HG02571 (cell line): ENCODE data around the gene CCDC51.
"Not testable (repeated sequence)": the region's sequence is repeated elsewhere in the genome, so short reads cannot be mapped to it uniquely, and the experiment has no call there.

ENCODE experiments used
- ATAC-seq: cut with Tn5 transposase; IDR thresholded peaks from one replicate; pipeline ENCODE4 v1.9.1; 2021; ENCODE audit warnings: mild to moderate bottlenecking, moderate library complexity; ENCODE audit not compliant: unreplicated experiment

CCDC51 gene, protein sequence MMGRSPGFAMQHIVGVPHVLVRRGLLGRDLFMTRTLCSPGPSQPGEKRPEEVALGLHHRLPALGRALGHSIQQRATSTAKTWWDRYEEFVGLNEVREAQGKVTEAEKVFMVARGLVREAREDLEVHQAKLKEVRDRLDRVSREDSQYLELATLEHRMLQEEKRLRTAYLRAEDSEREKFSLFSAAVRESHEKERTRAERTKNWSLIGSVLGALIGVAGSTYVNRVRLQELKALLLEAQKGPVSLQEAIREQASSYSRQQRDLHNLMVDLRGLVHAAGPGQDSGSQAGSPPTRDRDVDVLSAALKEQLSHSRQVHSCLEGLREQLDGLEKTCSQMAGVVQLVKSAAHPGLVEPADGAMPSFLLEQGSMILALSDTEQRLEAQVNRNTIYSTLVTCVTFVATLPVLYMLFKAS

DNA sequence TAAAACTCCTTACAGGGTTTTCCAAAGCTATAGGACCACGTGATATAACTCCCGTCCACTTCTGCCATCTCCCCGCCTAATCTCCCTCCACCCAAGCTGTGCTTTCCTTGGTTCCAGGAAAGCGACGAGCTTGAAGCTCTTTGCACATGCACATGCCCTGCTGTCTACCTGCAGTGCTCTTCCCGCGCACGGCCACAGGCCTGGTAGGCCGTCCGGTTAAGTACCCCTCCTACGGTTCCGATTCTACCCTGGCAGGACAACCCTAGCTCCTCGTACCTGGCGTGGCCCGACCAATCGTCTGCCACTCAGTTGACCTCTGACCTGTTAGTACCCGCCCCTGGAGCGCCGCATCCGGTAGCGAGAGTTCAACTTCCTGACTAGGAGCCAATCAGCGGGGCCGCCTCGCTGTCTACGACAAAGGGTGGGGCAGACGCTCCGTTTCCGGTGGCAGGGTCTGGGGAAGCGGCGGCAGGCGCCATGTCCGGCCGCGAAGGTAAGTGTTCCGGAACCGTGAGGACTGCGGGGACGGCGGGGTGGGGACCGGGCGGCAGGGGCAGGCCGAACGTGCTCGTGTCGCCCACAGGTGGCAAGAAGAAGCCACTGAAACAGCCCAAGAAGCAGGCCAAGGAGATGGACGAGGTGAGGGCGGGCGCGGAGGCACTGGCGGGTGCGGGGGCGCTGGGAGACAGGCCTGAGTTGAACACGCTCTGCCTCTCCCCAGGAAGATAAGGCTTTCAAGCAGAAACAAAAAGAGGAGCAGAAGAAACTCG lies at the start of gene CCDC51, which contains the start of gene TMA7:
Gene CCDC51 (minus strand): TSS at position 300 of the 770 bp plus-strand sequence. CDS start 4,991 bp downstream, outside the sequence.
Gene TMA7 (plus strand): TSS at position 438 of the 770 bp plus-strand sequence. CDS start 40 bp downstream, at position 478.
- ATAC-seq = peak; percentile 92

GRCh38 chr3:48486952-48487351 lies 47.0 kb upstream of the CCDC51 start:
- ATAC-seq = no peak

DNA sequence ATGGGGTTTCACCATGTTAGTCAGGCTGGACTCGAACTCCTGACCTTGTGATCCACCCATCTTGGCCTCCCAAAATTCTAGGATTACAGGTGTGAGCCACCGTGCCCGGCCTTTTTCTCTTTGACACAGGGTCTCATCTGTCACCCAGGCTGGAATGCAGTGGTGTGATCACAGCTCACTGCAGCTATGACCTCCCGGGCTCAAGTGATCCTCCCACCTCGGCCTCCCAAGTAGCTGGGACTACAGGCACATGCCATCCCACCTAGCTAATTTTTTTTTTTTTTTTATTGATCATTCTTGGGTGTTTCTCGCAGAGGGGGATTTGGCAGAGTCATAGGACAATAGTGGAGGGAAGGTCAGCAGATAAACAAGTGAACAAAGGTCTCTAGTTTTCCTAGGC lies 42.9 kb upstream of the CCDC51 start:
- ATAC-seq = not testable (repeated sequence)

DNA sequence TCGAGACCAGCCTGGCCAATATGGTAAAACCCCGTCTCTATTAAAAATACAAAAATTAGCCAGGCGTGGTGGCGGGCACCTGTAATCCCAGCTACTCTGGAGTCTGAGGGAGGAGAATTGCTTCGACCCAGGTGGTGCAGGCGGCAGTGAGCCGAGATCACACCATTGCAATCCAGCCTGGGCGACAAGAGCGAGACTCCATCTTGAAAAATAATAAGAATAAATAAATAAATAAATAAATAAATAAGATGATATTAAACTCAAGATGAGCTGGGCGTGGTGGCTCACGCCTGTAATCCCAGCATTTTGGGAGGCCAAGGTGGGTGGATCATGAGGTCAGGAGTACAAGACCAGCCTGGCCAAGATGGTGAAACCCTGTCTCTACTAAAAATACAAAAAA lies 41.0 kb upstream of the CCDC51 start:
- not testable (repeated sequence) for ATAC-seq

DNA sequence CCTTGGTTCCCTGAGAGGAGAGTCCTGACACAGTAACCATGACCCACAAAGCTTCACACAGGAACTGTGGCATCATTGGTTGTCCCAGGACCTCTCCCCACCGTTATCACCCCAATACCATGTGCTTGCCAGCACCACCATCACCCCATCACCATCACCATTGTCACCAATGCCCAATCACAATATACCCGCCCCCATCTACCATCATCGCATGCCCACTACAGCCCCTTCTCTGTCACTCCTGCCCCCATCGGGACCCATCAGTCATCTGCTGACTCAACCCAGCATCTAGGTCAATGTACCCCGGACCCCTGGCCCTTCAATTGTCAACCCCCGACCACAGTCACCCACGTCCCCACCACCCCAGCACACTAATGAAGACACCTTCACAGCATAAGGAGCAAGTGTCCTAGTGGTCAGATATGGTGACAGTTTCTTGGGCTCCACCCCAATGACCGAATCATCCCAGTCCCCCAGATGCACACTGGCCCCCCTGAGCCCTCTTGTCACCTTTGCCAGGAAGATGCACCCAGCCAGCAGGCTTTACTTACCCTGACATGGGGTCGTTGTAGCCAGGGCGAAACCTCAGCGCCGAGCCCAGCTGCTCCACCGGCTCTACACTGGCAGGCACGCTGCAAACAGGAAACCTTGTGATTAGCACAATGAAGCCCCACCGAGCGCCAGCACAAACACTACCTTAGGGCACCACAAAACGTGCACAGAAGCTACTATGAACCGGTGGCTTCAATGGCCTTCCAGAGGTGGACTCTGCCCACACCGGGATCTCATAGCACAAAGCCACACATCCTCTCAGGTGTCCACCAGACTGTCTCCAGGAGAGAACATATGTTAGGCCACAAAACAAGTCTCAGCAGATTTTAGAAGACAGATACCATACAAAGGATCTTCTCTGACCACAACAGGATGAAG lies 39.0 kb upstream of the CCDC51 start:
- no peak for ATAC-seq

DNA sequence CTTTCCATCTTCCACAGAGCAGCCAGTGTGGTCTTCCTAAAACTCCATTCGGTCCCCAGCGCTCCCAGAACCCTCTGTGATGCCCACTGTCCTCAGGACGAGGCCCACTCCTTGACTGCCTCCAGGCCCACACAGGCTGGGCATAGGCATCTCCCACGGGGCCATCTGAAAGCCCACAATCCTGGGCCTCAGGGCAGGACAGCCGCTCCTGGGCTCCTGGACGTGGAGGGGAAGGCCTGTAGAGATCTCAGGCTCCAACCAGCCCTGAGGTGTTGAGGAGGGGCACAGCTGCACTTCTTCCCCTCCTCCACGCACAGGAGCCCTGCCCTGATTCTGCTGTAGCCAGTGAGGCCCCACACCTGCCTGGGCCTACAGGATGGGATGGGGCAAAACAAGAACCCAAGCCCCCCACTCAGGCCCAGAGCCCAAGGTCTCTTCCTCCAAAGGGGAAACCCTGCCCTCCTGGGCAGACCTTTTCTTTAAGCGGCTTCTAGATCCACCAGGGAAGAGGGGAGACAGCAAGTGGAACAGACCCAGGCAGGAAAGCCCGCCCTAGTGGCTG lies 38.1 kb upstream of the CCDC51 start:
- ATAC-seq = no peak

- ATAC-seq = no peak
Observed at GRCh38 chr3:48476426-48477053, 36.6 kb upstream of the CCDC51 start.

GRCh38 chr3:48475188-48475587 lies 35.3 kb upstream of the CCDC51 start:
- no peak for ATAC-seq

DNA sequence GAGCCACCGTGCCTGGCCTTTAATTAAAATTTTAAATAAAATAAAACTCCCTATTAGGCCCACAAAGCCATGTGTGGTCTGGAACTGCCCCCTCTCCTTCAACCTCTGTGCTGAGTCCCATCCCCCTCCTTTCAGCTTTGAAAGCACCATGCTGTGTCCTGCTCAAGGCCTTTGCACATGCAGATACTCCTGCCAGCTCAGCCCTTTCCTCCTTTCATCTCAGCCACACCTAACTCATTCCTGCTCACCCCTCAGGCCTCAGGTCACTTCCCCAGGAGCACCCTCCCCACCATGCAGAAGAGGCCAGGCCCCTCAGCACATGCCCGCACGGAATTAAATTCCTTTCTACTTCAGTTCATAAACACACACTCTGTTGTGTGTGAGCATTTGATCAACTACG lies 34.7 kb upstream of the CCDC51 start:
- ATAC-seq = no peak

DNA sequence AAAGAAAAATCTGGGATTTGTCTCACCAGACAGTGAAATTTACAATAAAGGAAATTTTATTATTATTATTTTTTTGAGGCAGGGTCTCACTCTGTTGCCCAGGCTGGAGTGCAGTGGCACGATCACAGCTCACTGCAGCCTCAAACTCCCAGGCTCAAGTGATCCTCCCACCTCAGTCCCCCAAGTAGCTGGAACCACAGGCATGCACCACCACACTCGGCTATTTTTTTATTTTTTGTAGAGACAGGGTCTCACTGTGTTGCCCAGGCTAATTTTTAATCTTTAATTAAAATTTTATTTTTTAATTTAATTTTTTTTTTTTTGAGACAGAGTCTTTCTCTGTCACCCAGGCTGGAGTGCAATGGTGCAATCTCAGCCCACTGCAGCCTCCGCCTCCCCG lies 34.1 kb upstream of the CCDC51 start:
- not testable (repeated sequence) for ATAC-seq

GRCh38 chr3:48473617-48473952 lies 33.7 kb upstream of the CCDC51 start:
- no peak for ATAC-seq

DNA sequence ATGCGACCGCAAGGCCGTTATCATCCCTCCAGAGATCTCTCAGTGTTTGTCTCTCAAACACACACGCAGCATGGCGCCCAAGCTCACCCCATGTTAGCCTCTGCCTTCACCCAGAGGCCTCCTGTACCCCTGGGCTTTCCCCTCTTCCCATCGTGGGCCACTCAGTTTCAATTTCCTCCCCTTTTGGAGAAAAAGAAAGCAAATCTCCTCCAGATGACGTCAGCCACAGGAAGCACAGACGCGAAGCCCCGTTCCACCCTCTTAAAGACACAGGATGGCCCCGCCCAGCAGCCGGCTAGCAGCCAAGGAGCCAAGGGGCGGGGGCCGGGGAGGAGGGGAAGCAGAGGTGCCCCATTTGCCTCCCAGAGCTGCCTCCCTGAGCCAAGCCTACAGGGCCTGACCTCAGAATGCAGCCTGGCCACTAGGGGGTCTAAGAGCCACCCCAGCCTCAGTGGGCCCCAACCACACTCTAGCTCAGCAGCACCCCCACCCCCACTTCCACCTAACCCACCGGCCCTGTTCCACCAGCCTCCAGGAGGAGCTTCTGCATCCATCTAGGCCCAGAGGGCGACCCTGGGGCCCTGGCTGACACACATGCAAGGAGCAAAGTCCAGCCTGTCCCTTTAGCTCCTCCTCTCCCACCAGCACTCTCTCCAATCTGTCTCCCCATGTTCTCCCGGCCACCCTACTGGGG lies 33.2 kb upstream of the CCDC51 start:
- ATAC-seq = peak; percentile 80

GRCh38 chr3:48472673-48472922 lies 32.7 kb upstream of the CCDC51 start:
- no peak for ATAC-seq

DNA sequence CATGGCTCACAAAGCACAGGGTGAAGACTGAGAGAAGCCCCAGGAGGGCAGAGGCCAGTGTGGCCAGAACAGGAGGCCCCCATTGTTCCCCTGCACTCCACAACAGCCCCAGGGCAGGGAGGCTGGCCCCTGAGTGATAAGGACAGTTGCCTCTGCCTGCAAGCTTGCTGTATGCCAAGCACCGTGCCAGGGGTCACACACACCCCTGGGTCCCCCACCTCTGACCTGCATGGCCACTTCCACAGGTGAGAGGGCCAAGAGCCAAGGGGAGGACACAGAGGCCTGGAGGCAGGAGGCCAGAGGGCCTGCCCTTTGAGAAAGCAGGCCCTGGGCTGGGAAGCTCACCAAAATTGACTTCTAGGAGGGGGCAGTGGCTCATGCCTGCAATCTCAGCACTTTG lies 30.4 kb upstream of the CCDC51 start:
- ATAC-seq = no peak

DNA sequence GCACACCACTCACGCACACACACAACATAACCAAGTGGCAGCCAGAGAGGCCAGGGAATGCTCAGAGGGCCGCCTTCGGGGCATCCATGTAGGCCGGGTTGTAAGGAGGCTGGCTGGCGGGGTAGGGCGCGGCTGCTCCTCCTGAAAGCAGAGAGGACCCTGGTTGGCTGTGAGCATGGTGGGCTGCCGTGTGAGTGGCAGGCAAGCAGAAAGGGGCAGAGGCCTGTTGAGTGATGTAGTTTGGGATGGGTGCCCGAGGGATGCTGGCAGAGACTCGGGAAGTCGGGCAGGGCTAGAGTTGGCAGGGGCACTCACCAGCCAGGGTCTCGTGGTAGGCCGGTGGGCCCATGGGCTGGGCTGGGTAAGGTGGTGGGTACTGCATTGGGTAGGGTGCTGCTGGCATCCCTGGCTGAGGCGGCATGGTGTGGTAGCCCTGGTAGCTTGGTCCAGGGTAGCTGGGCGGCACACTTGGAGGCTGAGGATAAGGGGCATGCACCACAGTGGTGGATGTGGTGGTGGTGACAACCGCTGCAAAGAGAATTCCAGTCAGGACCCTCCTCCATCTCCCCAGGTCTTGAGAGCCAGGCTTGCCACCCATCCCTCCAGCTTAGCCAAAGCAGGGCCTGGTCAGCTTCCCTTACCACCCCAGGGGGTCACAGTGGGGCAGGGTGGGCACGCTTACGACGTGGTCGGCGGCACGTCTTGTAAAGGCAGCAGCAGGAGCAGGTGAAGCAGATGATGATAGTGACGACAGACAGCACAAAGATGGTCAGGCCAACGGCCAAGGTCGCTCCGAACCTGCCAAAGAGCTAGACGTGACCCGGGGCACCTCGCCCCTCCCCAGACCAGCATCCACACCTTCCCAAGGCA lies 29.4 kb upstream of the CCDC51 start:
- ATAC-seq = no peak

DNA sequence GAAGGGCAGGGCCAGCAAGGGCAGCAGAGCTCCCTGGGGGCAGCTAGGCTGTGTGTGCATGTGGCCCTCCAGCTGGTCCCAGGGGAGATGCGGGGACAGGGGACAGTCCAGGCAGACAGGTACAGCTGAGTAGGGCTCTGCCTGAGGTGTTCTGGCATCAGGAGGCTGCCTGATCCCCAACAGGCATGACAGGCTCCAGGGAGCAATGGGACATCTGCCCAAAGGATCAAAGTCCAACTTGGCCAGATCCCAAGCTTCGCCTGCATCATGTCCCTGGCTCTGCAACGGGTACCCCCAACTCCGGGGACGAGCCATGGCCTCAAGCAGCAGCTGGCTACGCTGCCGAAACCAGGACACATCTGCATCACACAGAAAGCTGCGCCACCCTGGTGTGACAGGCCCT lies 28.4 kb upstream of the CCDC51 start:
- no peak for ATAC-seq

DNA sequence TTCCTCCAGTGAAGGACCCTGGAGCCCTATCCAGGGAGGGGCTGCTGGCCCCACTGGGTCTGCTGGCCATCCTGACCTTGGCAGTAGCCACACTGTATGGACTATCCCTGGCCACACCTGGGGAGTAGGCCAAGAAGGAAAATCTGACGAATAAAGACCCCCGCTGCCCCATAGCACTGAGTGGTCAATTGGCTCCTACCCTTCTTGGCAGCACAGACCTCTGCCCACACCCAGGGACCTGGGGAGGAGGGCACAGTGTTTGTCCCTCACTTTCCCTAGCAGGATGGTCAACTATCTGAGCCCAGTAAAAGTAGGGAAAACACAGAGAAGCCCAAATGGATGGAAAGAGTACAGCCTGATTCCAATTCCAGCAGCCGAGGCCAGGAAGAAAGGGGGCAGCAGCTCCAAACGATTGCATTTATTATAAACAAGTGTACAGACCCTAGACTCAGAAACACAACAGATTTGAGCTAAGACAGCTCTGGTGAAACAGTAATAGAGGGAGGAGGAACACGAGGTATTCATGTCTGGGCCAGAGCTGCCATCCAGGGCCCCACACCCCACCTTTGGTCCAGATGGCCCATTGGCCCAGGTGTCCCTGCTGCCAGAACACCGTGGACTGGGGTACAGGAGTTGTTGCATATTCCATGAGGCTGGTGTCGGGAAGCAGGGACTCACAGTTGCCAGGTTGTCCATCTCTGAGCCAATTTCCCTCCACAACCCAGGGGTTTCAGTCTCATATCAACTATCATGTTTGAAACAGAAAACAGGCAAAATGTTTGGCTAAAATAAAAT lies 27.8 kb upstream of the CCDC51 start:
- no peak for ATAC-seq

GRCh38 chr3:48467110-48467454 lies 27.2 kb upstream of the CCDC51 start:
- ATAC-seq = no peak
